Glutamatergic neuron (in vitro differentiated cells): Measurements from ENCODE around the gene REN. TPM values are rescaled to one million over a fixed set of nuclear protein-coding genes. Genes with fewer than 3 reads are reported as not detected.

Experiments
- DNase-seq: peaks from one replicate; pipeline ENCODE4 v3.0.0; 2022
- H3K27ac Mint-ChIP-seq: one replicate; pipeline ENCODE4 v1.8.0; 2020; ENCODE audit warnings: mild to moderate bottlenecking, mixed read lengths, inconsistent platforms; ENCODE audit not compliant: unreplicated experiment
- H3K27me3 Mint-ChIP-seq: one replicate; pipeline ENCODE4 v1.8.0; 2020; ENCODE audit warnings: mild to moderate bottlenecking, moderate library complexity, mixed read lengths, inconsistent platforms; ENCODE audit not compliant: unreplicated experiment
- H3K36me3 Mint-ChIP-seq: one replicate; pipeline ENCODE4 v1.8.0; 2020; ENCODE audit warnings: mild to moderate bottlenecking, mixed read lengths, inconsistent platforms; ENCODE audit not compliant: unreplicated experiment
- H3K4me1 Mint-ChIP-seq: one replicate; pipeline ENCODE4 v1.8.0; 2020; ENCODE audit warnings: mild to moderate bottlenecking, low read depth, mixed read lengths, inconsistent platforms; ENCODE audit not compliant: unreplicated experiment
- H3K4me3 Mint-ChIP-seq: one replicate; pipeline ENCODE4 v1.8.0; 2020; ENCODE audit warnings: mild to moderate bottlenecking, mixed read lengths, inconsistent platforms; ENCODE audit not compliant: unreplicated experiment
- H3K9me3 Mint-ChIP-seq: one replicate; pipeline ENCODE4 v1.8.0; 2020; ENCODE audit warnings: mild to moderate bottlenecking, moderate library complexity, mixed read lengths, inconsistent platforms; ENCODE audit not compliant: unreplicated experiment
- total RNA-seq: library from RNA; stranded (reverse); fragmentation: NEBNext Ultra II Directional; extraction: Animal tissue kit (Norgen Biotek cat#: 25700); gene quantifications from one replicate; pipeline ENCODE4 v1.2.1, GENCODE V29; 2021; ENCODE audit not compliant: unreplicated experiment
- TF ChIP-seq, protein P1 (sequence below): fragments of 200-600 bp; sonication (generic); IDR thresholded peaks from one replicate; pipeline ENCODE4 v1.5.0; 2021; ENCODE audit not compliant: partially characterized antibody, unreplicated experiment

The REN gene
- total RNA-seq, 1 donor from 2014 or later: not detected

DNA sequence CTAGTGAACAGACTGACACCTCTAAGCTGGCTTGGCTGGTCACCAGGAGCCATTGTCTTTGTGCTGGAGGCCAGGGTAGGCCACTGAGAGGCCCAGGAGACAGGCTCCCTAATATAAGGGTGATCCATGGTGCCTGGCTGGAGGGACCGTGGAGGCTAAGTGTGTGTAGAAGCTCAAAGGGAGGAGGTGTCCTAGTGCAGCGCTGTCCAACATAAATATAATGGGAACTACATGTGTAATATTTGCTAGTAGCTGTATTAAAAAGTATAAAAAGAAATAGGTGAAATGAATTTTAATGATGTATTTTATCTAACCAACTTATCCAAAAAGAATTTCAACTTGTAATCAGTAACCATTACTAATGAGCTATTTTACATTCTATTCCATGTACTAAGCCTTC, 58.2 kb downstream of the REN start:
- Mint-ChIP-seq H3K4me3 (no peak overlapping the region), H3K27ac (no peak overlapping the region)
- DNase-seq: no peak

GRCh38 chr1:204106825-204107224, 59.3 kb downstream of the REN start:
- peaks cover 4% of the 10 kb centered on the region for H3K9me3 Mint-ChIP-seq
- DNase-seq: no peak
- H3K4me1 Mint-ChIP-seq: no peaks in the 10 kb centered on the region
- peaks cover 1% of the 10 kb centered on the region for H3K27me3 Mint-ChIP-seq
- no peaks in the 10 kb centered on the region for H3K36me3 Mint-ChIP-seq
- TF ChIP-seq, protein P1, sequence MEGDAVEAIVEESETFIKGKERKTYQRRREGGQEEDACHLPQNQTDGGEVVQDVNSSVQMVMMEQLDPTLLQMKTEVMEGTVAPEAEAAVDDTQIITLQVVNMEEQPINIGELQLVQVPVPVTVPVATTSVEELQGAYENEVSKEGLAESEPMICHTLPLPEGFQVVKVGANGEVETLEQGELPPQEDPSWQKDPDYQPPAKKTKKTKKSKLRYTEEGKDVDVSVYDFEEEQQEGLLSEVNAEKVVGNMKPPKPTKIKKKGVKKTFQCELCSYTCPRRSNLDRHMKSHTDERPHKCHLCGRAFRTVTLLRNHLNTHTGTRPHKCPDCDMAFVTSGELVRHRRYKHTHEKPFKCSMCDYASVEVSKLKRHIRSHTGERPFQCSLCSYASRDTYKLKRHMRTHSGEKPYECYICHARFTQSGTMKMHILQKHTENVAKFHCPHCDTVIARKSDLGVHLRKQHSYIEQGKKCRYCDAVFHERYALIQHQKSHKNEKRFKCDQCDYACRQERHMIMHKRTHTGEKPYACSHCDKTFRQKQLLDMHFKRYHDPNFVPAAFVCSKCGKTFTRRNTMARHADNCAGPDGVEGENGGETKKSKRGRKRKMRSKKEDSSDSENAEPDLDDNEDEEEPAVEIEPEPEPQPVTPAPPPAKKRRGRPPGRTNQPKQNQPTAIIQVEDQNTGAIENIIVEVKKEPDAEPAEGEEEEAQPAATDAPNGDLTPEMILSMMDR: no peak
- no peak overlapping the region for H3K27ac Mint-ChIP-seq
- no peak overlapping the region for H3K4me3 Mint-ChIP-seq

More for the DNA sequence above, 58.2 kb downstream of the REN start:
- Mint-ChIP-seq H3K4me1 (no peaks in the 10 kb centered on the region), H3K27me3 (no peaks in the 10 kb centered on the region), H3K36me3 (no peaks in the 10 kb centered on the region), H3K9me3 (peaks cover 2% of the 10 kb centered on the region)
- TF ChIP-seq, protein P1: no peak

DNA sequence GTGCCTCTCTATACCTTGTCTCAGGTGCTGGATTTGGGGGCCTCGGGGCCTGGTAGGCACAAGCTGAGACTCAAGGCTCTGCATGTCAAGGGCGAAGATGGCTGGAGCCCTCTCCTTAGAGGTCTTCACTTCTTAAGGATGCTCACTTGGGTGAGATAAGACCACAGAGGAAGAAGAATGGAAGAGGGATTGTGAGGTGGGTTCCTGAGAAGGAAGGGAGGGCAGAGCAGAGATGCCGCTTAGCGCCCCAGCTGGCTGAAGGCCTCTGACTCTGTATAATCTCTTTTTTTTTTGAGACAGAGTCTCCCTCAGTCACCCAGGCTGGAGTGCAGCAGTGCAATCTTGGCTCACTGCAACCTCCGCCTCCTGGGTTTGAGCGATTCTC, 61.0 kb downstream of the REN start:
- H3K27ac Mint-ChIP-seq: no peak overlapping the region
- peaks cover 4% of the 10 kb centered on the region for H3K27me3 Mint-ChIP-seq
- no peaks in the 10 kb centered on the region for H3K4me1 Mint-ChIP-seq
- no peak overlapping the region for H3K4me3 Mint-ChIP-seq
- no peak for DNase-seq
- no peaks in the 10 kb centered on the region for H3K36me3 Mint-ChIP-seq
- TF ChIP-seq, protein P1: no peak
- peaks cover 4% of the 10 kb centered on the region for H3K9me3 Mint-ChIP-seq

Other genes with a start within 250 kb of the REN start
- 2.2 TPM for gene SOX13, start 93.2 kb downstream of the REN start, total RNA-seq
- gene ETNK2, start 14.3 kb downstream of the REN start, total RNA-seq: 5.0 TPM
- gene KISS1, start 30.2 kb upstream of the REN start, total RNA-seq: not detected
- not detected for gene GOLT1A, start 47.7 kb upstream of the REN start, total RNA-seq
- gene PLEKHA6, start 193.6 kb upstream of the REN start, total RNA-seq: 72.7 TPM
- gene PPP1R15B, start 245.5 kb upstream of the REN start, total RNA-seq: 45.3 TPM